ENCODE measurements around the gene ULK4.

- no peak for TF ChIP-seq CTCF (IDR thresholded peaks at IDR 0.05; ENCODE audit: insufficient read depth, low read length)
- no peak for TF ChIP-seq GABPA (IDR thresholded peaks at IDR 0.05; ENCODE audit: low read depth)
- no peak for TF ChIP-seq REST (IDR thresholded peaks at IDR 0.05; ENCODE audit: insufficient replicate concordance, low read depth)
Measured at GRCh38 chr3:41265011-41265545, 696.8 kb downstream of the ULK4 start.
